ENCODE results near the gene FAM120A.
A peak's percentile ranks its signal among the peaks of the same experiment; 100 is the strongest.
"Not testable (repeated sequence)": the region's sequence is repeated elsewhere in the genome, so short reads cannot be mapped to it uniquely, and the experiment has no call there.

The FAM120A gene

GRCh38 chr9:93512170-93512812 is 60.8 kb downstream of the FAM120A start:
- not testable (repeated sequence) for DNase-seq

- no peak for DNase-seq
These were observed 62.1 kb downstream of the FAM120A start for GRCh38 chr9:93513606-93514005.

- DNase-seq: no peak
These were observed 65.8 kb downstream of the FAM120A start for GRCh38 chr9:93517331-93517730.

- DNase-seq: no peak
These were observed 69.0 kb downstream of the FAM120A start for GRCh38 chr9:93520523-93520922.

GRCh38 chr9:93522736-93523135 is 71.3 kb downstream of the FAM120A start:
- DNase-seq: no peak

GRCh38 chr9:93523518-93524144 is 72.1 kb downstream of the FAM120A start:
- no peak for DNase-seq

- DNase-seq: no peak
These were observed 74.0 kb downstream of the FAM120A start for GRCh38 chr9:93525476-93525875.

- DNase-seq: no peak
These were observed 79.9 kb downstream of the FAM120A start for GRCh38 chr9:93531374-93531773.

GRCh38 chr9:93532141-93532540 is 80.7 kb downstream of the FAM120A start:
- no peak for DNase-seq

GRCh38 chr9:93533863-93534262 is 82.4 kb downstream of the FAM120A start:
- no peak for DNase-seq

GRCh38 chr9:93536167-93536566 is 84.7 kb downstream of the FAM120A start:
- DNase-seq: no peak

- DNase-seq: no peak
These were observed 85.4 kb downstream of the FAM120A start for GRCh38 chr9:93536874-93537273.

GRCh38 chr9:93540305-93540704 is 88.8 kb downstream of the FAM120A start:
- DNase-seq: no peak

GRCh38 chr9:93541005-93541404 is 89.5 kb downstream of the FAM120A start:
- no peak for DNase-seq

- DNase-seq: no peak
These were observed 90.3 kb downstream of the FAM120A start for GRCh38 chr9:93541581-93542349.

GRCh38 chr9:93543117-93543516 is 91.6 kb downstream of the FAM120A start:
- no peak for DNase-seq

- no peak for DNase-seq
These were observed 94.9 kb downstream of the FAM120A start for GRCh38 chr9:93546356-93546755.

GRCh38 chr9:93549611-93550010 is 98.1 kb downstream of the FAM120A start:
- peak; percentile 30 for DNase-seq

- DNase-seq: no peak
These were observed 101.4 kb downstream of the FAM120A start for GRCh38 chr9:93552923-93553322.

- DNase-seq: no peak
These were observed 103.9 kb downstream of the FAM120A start for GRCh38 chr9:93555370-93555769.

GRCh38 chr9:93557366-93558137 is 106.1 kb downstream of the FAM120A start:
- no peak for DNase-seq

GRCh38 chr9:93558503-93558902 is 107.0 kb downstream of the FAM120A start:
- no peak for DNase-seq

- no peak for DNase-seq
These were observed 109.5 kb downstream of the FAM120A start for GRCh38 chr9:93560991-93561390.
